ENCODE results near the gene CCDC68.
"Not testable (repeated sequence)": the region's sequence is repeated elsewhere in the genome, so short reads cannot be mapped to it uniquely, and the experiment has no call there.

CCDC68 gene

GRCh38 chr18:54875063-54875462 lies 84.2 kb downstream of the CCDC68 start:
- DNase-seq (ENCODE audit: low read depth), result no peak

DNA sequence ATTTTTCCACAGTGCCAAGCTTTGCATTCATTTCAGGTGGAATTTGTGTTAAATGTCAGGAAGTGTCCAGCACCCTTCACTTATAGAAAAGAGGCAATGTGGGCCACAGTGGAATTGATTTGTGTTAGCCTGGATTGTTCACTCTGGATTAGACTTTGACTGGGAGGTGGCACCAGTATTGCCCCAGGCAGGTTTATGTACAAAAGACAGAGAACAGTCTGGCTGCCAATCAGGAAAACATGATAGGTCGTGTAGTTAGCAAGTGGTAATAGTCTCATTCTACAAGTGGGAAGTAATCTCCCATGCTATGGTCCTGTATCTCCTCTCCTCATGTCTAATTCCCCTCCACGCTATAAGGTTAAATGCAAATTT lies 85.4 kb downstream of the CCDC68 start:
- DNase-seq (ENCODE audit: low read depth), result no peak

GRCh38 chr18:54872681-54873080 lies 86.6 kb downstream of the CCDC68 start:
- DNase-seq (ENCODE audit: low read depth), result no peak

GRCh38 chr18:54871231-54871630 lies 88.0 kb downstream of the CCDC68 start:
- no peak for DNase-seq (ENCODE audit: low read depth)

- DNase-seq (ENCODE audit: low read depth), result no peak
Measured at GRCh38 chr18:54867131-54867530, 92.1 kb downstream of the CCDC68 start.

- no peak for DNase-seq (ENCODE audit: low read depth)
Measured at GRCh38 chr18:54860941-54861340, 98.3 kb downstream of the CCDC68 start.

DNA sequence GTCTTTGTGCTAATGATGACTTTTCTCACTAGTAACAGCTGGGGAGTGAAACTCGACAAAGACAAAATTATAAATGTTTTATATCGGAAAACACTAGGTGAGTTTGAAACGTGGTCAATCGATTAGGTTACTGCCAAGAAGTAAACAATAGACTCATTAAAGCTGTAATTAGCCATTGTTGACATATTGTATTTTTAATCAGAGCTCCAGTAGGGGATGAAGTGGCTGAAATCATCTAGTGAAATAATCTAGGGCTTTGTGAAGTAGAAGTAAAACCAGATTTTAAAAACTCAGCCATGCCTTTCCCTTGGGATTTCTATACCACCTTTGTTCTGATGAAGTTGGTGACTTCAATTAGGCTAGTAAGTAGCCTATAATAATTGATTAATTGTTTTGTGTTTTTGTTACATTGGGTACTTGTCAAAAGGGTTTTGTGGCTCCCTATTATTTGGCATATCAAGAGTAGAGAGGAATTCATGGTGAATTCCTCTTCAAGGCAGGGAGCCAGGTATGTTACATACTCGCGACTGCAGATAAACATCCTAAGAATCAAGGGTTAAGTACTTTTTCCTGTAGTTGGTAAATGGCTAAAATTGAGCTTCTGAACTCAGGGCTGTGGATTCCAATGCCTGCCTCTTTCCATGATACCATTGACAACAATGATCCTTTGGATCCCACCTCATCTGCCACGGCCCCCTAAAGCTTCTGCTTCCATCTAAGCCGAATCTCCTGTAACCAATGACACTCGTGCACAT lies 99.4 kb downstream of the CCDC68 start:
- DNase-seq (ENCODE audit: low read depth), result no peak

- DNase-seq (ENCODE audit: low read depth), result no peak
Measured at GRCh38 chr18:54857499-54857898, 101.8 kb downstream of the CCDC68 start.

DNA sequence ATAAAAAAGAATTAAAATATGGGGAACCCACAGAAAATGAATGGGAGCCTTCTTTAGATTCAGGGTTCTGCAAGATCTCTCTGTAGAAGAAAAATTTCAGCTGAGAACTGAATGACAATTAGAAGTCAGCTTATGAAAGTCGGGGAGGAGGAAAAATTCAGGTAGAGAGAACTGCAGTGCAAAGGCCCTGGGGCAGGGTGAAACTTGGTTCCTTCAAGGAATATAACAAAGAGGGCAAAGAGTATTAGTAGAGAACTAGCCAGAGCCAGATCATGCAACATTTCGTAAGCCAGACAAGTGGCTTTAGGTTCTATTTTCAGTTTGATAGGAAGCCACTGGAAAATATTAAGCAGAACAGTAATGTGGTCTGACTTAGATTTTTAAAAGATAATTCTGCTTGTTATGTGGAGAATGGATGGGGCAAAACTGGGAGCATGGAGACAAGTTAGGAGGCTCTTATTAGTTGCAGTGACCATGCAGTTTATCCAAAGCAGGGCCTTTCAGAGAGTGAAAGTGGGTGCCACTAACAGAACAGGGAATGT lies 103.1 kb downstream of the CCDC68 start:
- DNase-seq (ENCODE audit: low read depth), result no peak

DNA sequence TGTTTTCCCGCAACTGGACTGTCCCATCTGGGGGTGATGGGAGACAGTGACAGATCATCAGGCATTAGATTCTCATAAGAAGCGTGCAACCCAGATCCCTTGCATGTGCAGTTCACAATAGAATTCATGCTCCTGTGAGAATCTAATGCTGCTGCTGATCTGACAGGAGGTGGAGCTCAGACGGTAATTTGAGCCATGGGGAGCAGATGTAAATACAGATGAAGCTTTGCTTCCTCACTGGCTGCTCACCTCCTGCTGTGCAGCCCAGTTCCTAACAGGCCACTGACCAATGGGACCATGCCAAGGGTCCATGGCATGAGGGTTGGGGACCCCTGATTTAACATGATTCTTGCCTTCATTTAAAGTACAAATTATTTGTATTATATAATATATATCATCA lies 104.2 kb downstream of the CCDC68 start:
- not testable (repeated sequence) for DNase-seq (ENCODE audit: low read depth)

GRCh38 chr18:54852780-54853675 lies 106.2 kb downstream of the CCDC68 start:
- no peak for DNase-seq (ENCODE audit: low read depth)

Data from HS-5 (cell line).